ENCODE results near the gene PORCN.
"Not testable (repeated sequence)": the region's sequence is repeated elsewhere in the genome, so short reads cannot be mapped to it uniquely, and the experiment has no call there.

The PORCN gene

DNA sequence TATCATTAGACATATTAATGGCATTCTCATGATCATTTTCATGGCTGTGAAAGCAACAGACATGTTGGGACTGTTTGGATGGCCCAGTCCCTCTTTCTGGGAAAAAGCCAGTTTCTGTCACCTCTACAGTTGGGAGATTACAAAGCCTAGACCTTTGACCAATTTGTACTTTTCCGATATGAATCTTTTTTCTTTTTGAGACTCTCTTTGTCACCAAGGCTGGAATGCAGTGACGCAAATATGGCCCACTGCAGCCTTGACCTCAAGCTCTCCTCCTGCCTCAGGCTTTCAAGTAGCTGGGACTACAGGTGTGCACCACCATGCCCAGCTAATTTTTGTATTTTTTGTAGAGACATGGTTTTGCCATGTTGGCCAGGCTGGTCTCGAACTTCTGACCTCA lies 40.1 kb downstream of the PORCN start:
- no peak for DNase-seq

DNA sequence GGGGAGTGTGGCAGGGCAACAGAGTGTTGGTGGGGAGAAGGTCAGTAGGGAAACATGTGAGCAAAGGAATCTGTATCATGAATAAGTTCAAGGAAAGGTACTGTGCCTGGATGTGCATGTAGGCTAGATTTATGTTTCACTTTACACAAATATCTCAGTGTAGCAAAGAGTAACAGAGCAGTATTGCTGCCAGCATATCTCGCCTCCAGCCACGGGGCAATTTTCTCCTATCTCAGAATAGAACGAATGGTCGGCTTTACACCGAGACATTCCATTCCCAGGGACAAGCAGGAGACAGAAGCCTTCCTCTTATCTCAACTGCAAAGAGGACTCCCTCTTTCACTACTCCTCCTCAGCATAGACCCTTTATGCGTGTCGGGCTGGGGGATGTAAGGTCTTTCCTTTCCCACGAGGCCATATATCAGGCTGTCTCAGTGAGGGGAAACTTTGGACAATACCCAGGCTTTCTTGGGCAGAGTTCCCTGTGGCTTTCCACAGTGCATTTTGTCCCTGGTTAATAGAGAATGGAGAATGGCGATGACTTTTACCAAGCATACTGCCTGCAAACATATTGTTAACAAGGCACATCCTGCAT lies 47.0 kb downstream of the PORCN start:
- not testable (repeated sequence) for DNase-seq

DNA sequence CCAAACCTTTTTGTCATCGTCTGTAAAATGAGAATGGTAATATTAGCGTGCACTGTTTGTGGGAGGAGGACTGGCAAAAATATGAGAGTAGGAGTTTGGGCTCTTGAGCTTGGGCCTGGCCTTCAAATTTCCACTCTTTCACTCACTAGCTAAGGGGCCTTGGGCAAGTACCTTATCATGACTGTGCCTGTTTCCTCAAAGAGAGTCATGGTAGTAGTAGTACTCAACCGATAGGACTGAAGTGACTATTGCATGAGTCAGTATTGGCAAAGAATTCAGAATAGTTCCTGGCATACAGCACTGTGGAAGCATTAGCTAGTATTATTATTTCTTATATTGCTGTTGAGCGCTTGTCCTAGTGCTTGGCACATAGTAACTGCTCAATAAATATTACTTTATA lies 49.5 kb downstream of the PORCN start:
- DNase-seq: no peak

DNA sequence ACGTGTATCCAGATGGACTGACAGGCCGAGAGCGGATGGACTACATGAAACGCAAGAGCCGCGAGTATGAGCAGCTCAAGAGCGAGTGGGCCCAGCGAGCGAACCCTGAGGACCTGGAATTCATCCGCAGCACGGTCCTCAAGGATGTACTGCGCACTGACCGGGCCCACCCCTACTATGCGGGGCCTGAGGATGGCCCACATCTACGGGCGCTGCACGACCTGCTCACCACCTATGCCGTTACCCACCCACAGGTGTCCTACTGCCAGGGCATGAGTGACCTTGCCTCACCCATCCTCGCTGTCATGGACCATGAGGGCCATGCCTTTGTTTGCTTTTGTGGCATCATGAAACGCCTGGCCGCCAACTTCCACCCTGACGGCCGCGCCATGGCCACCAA lies 50.8 kb downstream of the PORCN start:
- DNase-seq: no peak

DNA sequence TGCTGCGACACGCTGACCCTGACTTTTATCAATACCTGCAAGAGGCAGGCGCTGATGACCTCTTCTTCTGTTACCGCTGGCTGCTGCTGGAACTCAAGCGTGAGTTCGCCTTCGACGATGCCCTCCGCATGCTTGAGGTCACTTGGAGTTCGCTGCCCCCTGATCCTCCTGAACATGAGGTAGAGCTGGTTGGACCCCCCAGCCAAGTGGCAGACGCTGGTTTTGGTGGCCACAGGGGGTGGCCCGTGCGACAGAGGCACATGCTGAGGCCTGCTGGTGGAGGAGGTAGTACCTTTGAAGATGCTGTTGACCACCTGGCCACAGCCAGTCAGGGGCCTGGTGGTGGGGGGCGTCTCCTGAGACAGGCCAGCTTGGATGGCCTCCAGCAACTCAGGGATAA lies 51.3 kb downstream of the PORCN start:
- DNase-seq: no peak

DNA sequence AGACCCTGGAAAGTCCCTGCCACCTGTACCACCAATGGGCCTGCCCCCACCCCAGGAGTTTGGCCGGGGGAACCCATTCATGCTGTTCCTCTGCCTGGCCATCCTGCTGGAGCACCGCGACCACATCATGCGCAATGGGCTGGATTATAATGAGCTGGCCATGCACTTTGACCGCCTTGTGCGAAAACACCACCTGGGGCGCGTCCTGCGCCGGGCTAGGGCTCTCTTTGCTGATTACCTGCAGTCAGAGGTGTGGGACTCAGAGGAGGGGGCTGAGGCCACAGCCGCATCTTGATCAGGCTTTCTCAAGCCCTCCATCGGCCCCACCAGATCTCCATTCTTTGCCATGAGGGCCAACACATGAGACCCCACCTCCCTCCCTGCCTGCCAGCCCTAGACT lies 51.9 kb downstream of the PORCN start:
- no peak for DNase-seq

DNA sequence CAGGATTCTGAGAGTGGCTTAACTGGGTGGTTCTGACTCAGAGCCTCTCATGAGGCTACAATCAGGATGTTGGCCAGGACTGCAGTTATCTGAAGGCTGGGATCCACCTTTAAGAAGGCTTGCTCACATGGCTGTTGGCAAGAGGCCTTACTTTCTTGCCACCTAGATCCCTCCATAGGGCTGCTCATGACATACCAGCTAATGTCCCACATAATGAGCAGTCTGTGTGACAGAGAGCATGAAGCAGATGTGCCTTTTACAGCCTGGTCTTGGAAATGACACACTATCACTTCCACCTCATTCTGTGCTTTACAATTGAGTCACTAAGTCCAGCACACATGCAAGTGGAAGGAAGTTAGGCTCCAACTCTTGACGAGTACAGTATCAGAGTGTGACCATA lies 61.2 kb downstream of the PORCN start:
- no peak for DNase-seq

Measured in NCI-H1105 (cell line).